ENCODE data around the gene WIF1. TPM values are rescaled to one million over a fixed set of nuclear protein-coding genes. Genes with fewer than 3 reads are reported as not detected.

WIF1 gene
- polyA plus RNA-seq, 3 donors: 2.2 to 4.1 (median 2.3) TPM

GRCh38 chr12:65025136-65025535 is 96.0 kb downstream of the WIF1 start:
- DNase-seq: no peak

DNA sequence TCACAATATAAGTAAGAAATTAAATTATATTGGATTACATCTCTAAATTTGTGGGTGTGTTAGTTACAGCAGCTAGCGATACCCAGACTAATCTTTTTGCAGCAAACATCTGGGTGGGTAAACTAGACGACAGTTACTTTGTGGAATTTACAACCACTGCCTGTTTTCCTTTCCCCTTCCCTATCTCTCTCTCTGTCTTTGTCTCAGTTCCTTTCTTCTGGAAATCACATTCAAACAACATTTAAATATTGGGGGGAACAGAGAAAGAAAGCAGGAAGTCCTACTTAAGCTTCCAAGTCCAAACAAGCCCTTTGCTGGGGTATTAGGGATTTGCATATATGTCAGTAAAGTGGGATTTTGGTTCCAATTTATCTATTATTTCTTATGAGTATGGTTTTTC is 97.6 kb downstream of the WIF1 start:
- no peak for DNase-seq

DNA sequence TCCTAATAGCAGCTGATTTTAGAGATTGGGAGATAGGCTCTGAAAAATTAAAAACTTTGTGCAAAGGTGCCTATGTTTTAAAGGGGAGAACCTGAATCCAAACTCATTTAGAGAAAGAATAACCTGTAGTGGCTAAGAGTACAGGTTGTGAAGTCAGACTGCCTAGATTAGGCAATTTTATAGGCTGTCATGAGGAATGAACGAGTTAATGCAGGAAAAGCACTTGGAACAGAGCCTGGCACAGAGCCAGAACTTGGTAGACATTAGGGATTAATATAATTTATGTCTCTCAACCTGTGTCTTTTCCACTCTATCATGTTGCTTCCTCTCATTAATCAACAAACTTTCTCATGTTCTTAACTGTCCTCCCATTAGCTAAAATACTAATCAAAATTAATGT is 98.1 kb downstream of the WIF1 start:
- no peak for DNase-seq

DNA sequence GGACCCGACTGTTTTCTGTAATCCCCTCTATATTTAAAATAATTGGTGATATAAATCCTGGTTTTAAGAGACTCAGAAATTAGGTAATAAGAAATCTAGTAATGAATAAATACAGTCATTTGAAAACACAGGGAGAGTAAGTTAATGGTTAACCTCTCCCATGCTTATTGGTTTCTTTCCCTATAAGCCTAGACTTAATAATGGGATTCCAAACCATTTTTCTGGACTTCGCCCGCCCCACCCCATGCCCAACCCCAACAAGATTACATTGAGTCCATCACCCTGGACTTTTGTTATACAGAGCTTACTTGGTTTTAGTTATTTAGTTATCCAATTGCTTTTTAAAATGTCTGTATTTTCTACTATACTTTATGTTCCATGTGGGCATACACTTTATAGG is 98.7 kb downstream of the WIF1 start:
- DNase-seq: no peak

DNA sequence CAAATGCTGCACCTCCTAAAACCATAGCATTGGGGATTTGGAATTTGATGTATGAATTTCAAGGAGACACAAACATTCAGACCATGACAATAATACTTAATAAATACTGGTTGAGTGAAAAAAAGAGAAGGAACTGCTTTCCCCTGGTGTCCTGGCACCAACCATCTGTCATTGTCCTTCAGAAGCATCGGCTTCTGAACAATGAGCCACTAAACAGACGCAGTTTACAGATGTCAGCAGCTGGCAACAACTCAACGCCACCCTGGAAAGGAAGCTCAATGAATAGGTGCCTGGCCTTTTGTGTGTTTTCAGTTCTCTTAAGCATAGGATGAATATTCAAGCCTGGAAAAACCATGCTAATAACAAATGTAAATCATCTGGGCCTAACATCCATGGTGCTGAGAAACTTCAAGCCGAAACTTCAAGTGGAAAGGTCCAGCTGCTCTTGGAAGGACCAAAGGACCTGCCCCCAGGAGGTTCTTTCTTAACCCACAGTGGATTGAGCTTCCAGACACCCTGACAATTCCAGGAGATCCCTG is 101.3 kb downstream of the WIF1 start:
- DNase-seq: no peak

GRCh38 chr12:65016881-65017650 is 104.0 kb downstream of the WIF1 start:
- DNase-seq: no peak

DNA sequence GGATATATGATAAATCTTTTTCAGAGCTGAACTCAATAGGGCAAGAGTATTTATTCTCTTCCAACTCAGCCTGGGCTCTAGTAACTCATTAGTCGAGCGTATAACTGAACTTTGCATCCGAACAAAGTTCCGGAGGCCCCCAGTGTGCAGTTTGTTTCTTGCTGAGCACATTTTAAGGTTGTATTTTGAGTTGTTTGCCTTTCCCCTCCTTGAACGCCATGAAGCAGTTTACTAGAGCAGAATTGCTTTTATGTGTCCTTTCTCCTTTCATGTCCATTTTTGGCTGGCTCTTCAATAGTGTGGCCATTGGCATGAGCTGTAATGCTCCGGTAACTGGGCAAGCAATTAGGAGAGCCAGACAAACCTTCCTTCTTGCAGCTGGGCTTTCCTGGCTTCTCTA is 105.3 kb downstream of the WIF1 start:
- DNase-seq: no peak

- DNase-seq: no peak
These were observed 106.4 kb downstream of the WIF1 start for GRCh38 chr12:65014504-65015271.

DNA sequence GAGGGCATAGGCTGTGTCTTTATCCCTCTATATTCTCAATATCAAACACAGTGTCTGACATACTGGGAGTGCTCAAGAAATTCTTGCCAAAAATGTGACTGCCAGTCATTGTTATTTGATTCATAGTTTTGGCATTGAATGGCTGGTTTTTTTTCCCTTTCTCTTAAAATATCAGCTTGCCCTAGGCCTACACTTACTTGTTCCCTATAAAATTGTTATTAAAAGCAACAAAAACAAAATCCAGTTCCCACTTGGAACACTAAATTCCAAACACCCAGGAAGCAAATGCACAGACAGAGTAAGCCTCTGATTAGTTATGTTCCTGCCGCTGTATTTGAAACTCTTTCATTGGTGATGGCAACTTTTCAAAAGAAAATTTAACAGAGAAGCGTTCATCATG is 110.7 kb downstream of the WIF1 start:
- DNase-seq: no peak

- no peak for DNase-seq
These were observed 115.4 kb downstream of the WIF1 start for GRCh38 chr12:65005716-65006115.

DNA sequence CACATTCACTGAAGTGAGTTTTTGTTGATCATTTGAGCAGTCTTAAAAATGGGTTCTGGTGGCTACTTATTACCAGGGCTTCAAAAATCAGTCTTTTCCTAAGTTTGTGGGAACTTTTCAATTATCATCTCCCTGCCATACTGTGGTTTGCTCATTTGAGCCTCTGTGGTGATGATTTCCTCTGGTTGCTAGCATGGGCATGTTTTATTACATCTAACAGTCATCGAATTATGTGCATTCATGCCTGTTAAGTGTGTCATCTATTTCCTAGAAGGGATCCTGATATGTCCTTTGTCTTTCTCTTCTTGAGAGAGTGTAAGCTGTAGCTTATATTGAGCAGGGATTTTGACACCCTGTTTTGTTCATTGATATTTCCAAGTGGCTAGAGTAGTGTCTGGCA is 116.8 kb downstream of the WIF1 start:
- DNase-seq: no peak

Other genes starting within 250 kb of the WIF1 start
- gene LEMD3, start 48.3 kb upstream of the WIF1 start, polyA plus RNA-seq (ENCODE audit: insufficient read length in 3 of 3): 10 to 100 TPM; 34.5 to 41.7 (median 37.6) TPM
- gene MSRB3, start 157.4 kb upstream of the WIF1 start, polyA plus RNA-seq (ENCODE audit: insufficient read length in 3 of 3): 10 to 100 TPM; 18.5 to 20.4 (median 19.4) TPM

Data from renal pelvis (tissue), 4 donors.